ENCODE results near the gene ENKD1. TPM values are rescaled to one million over a fixed set of nuclear protein-coding genes. Genes with fewer than 3 reads are reported as not detected.

The ENKD1 gene
- total and polyA plus RNA-seq, 2 experiments from 2014 or later, result 11.6 to 11.8 TPM

Other genes starting within 250 kb of the ENKD1 start
- 23.0 and 25.1 TPM in 2 replicates for gene HSD11B2, start 235.6 kb downstream of the ENKD1 start, total RNA-seq (2014; rRNA removed; shearing (Covaris generic))
- gene HSD11B2, start 235.6 kb downstream of the ENKD1 start, polyA plus RNA-seq (2016; fragmentation: Nextera tagmentation; extraction: Ambion mirVana), result 14.8 and 16.6 TPM in 2 replicates
- gene ATP6V0D1, start 185.6 kb downstream of the ENKD1 start, total RNA-seq (2014; rRNA removed; shearing (Covaris generic)), result 68.7 and 69.4 TPM in 2 replicates
- 19.5 and 20.6 TPM in 2 replicates for gene ATP6V0D1, start 185.6 kb downstream of the ENKD1 start, polyA plus RNA-seq (2016; fragmentation: Nextera tagmentation; extraction: Ambion mirVana)
- not detected in 2 replicates for gene AGRP, start 183.2 kb downstream of the ENKD1 start, total RNA-seq (2014; rRNA removed; shearing (Covaris generic))
- gene AGRP, start 183.2 kb downstream of the ENKD1 start, polyA plus RNA-seq (2016; fragmentation: Nextera tagmentation; extraction: Ambion mirVana), result not detected in 2 replicates
- gene RIPOR1, start 137.9 kb downstream of the ENKD1 start, total RNA-seq (2014; rRNA removed; shearing (Covaris generic)), result 7.4 and 22.4 TPM in 2 replicates
- 6.8 and 7.6 TPM in 2 replicates for gene RIPOR1, start 137.9 kb downstream of the ENKD1 start, polyA plus RNA-seq (2016; fragmentation: Nextera tagmentation; extraction: Ambion mirVana)
- gene CTCF, start 104.2 kb downstream of the ENKD1 start, total RNA-seq (2014; rRNA removed; shearing (Covaris generic)), result 64.5 and 81.0 TPM in 2 replicates
- 67.7 and 72.3 TPM in 2 replicates for gene CTCF, start 104.2 kb downstream of the ENKD1 start, polyA plus RNA-seq (2016; fragmentation: Nextera tagmentation; extraction: Ambion mirVana)
- 14.0 and 17.4 TPM in 2 replicates for gene CARMIL2, start 21.6 kb downstream of the ENKD1 start, total RNA-seq (2014; rRNA removed; shearing (Covaris generic))
- gene CARMIL2, start 21.6 kb downstream of the ENKD1 start, polyA plus RNA-seq (2016; fragmentation: Nextera tagmentation; extraction: Ambion mirVana), result 17.4 and 23.4 TPM in 2 replicates
- gene ACD, start 6.5 kb downstream of the ENKD1 start, total RNA-seq (2014; rRNA removed; shearing (Covaris generic)), result 51.7 and 56.9 TPM in 2 replicates
- 38.7 and 41.3 TPM in 2 replicates for gene ACD, start 6.5 kb downstream of the ENKD1 start, polyA plus RNA-seq (2016; fragmentation: Nextera tagmentation; extraction: Ambion mirVana)
- gene PARD6A, start 5.8 kb downstream of the ENKD1 start, total RNA-seq (2014; rRNA removed; shearing (Covaris generic)), result 15.1 and 15.7 TPM in 2 replicates
- 9.1 and 11.1 TPM in 2 replicates for gene PARD6A, start 5.8 kb downstream of the ENKD1 start, polyA plus RNA-seq (2016; fragmentation: Nextera tagmentation; extraction: Ambion mirVana)
- gene C16orf86, start 64 bp upstream of the ENKD1 start, total RNA-seq (2014; rRNA removed; shearing (Covaris generic)), result 0.87 and 8.2 TPM in 2 replicates
- gene C16orf86, start 64 bp upstream of the ENKD1 start, polyA plus RNA-seq (2016; fragmentation: Nextera tagmentation; extraction: Ambion mirVana), result 0.90 and 1.1 TPM in 2 replicates
- 27.5 and 34.3 TPM in 2 replicates for gene GFOD2, start 52.6 kb upstream of the ENKD1 start, total RNA-seq (2014; rRNA removed; shearing (Covaris generic))
- gene GFOD2, start 52.6 kb upstream of the ENKD1 start, polyA plus RNA-seq (2016; fragmentation: Nextera tagmentation; extraction: Ambion mirVana), result 16.5 and 19.3 TPM in 2 replicates
- gene RANBP10, start 139.8 kb upstream of the ENKD1 start, total RNA-seq (2014; rRNA removed; shearing (Covaris generic)), result 9.0 and 9.2 TPM in 2 replicates
- 13.6 and 18.0 TPM in 2 replicates for gene RANBP10, start 139.8 kb upstream of the ENKD1 start, polyA plus RNA-seq (2016; fragmentation: Nextera tagmentation; extraction: Ambion mirVana)
- 2.4 TPM in 1 of 2 replicates, not detected in the other for gene TSNAXIP1, start 140.1 kb upstream of the ENKD1 start, total RNA-seq (2014; rRNA removed; shearing (Covaris generic))
- 0.97 and 1.4 TPM in 2 replicates for gene TSNAXIP1, start 140.1 kb upstream of the ENKD1 start, polyA plus RNA-seq (2016; fragmentation: Nextera tagmentation; extraction: Ambion mirVana)
- gene THAP11, start 175.6 kb upstream of the ENKD1 start, total RNA-seq (2014; rRNA removed; shearing (Covaris generic)), result 102 and 115 TPM in 2 replicates
- gene THAP11, start 175.6 kb upstream of the ENKD1 start, polyA plus RNA-seq (2016; fragmentation: Nextera tagmentation; extraction: Ambion mirVana), result 37.3 and 39.5 TPM in 2 replicates
- 158 and 321 TPM in 2 replicates for gene NUTF2, start 180.2 kb upstream of the ENKD1 start, total RNA-seq (2014; rRNA removed; shearing (Covaris generic))
- 373 and 391 TPM in 2 replicates for gene NUTF2, start 180.2 kb upstream of the ENKD1 start, polyA plus RNA-seq (2016; fragmentation: Nextera tagmentation; extraction: Ambion mirVana)
- gene CENPT, start 180.9 kb upstream of the ENKD1 start, total RNA-seq (2014; rRNA removed; shearing (Covaris generic)), result 31.8 and 55.4 TPM in 2 replicates
- gene CENPT, start 180.9 kb upstream of the ENKD1 start, polyA plus RNA-seq (2016; fragmentation: Nextera tagmentation; extraction: Ambion mirVana), result 59.2 and 63.8 TPM in 2 replicates
- gene EDC4, start 206.3 kb upstream of the ENKD1 start, total RNA-seq (2014; rRNA removed; shearing (Covaris generic)), result 74.2 and 98.5 TPM in 2 replicates
- gene EDC4, start 206.3 kb upstream of the ENKD1 start, polyA plus RNA-seq (2016; fragmentation: Nextera tagmentation; extraction: Ambion mirVana), result 34.8 and 39.6 TPM in 2 replicates
- 13.8 and 14.0 TPM in 2 replicates for gene NRN1L, start 218.1 kb upstream of the ENKD1 start, total RNA-seq (2014; rRNA removed; shearing (Covaris generic))
- 26.1 and 33.8 TPM in 2 replicates for gene NRN1L, start 218.1 kb upstream of the ENKD1 start, polyA plus RNA-seq (2016; fragmentation: Nextera tagmentation; extraction: Ambion mirVana)
- gene PSKH1, start 226.5 kb upstream of the ENKD1 start, total RNA-seq (2014; rRNA removed; shearing (Covaris generic)), result 22.1 and 23.9 TPM in 2 replicates
- gene PSKH1, start 226.5 kb upstream of the ENKD1 start, polyA plus RNA-seq (2016; fragmentation: Nextera tagmentation; extraction: Ambion mirVana), result 8.3 and 14.3 TPM in 2 replicates

All from GM23338 (cell line).